Measurements from ENCODE around the gene TBKBP1. TPM values are rescaled to one million over a fixed set of nuclear protein-coding genes. Genes with fewer than 3 reads are reported as not detected.
A peak's percentile ranks its signal among the peaks of the same experiment; 100 is the strongest.
"Not testable (repeated sequence)": the region's sequence is repeated elsewhere in the genome, so short reads cannot be mapped to it uniquely, and the experiment has no call there.

The TBKBP1 gene
- total RNA-seq, 2 experiments from 2014 or later = 11.3 to 13.0 TPM

- H3K4me1 Mint-ChIP-seq (ENCODE audit: low read depth) = peaks cover 39% of the 10 kb centered on the region
- ChIA-PET POLR2A (interaction anchor here (0.9 to 2.3 kb wide), 3 partner anchors 9 to 27 kb away, joined by 3 to 9 read pairs (median 6); no protein-coding TSS in a partner anchor), CTCF (interaction anchor here (1.3 to 5.4 kb wide), 4 partner anchors 10 to 108 kb away, joined by 4 to 47 read pairs (median 6); no protein-coding TSS in a partner anchor)
- no peak for DNase-seq
- intact Hi-C loops (cut with micrococcal nuclease) = no loop called here
- no peaks in the 10 kb centered on the region for H3K9me3 Mint-ChIP-seq
- H3K4me3 Mint-ChIP-seq = no peak overlapping the region
- H3K27ac Mint-ChIP-seq = no peak overlapping the region
- no peaks in the 10 kb centered on the region for H3K27me3 Mint-ChIP-seq
- peaks cover 83% of the 10 kb centered on the region for H3K36me3 Mint-ChIP-seq
These were observed 15.8 kb upstream of the TBKBP1 start for GRCh38 chr17:47678196-47678595.

GRCh38 chr17:47682138-47682537 is 11.8 kb upstream of the TBKBP1 start:
- H3K36me3 Mint-ChIP-seq = peaks cover 73% of the 10 kb centered on the region
- ChIA-PET POLR2A (interaction anchor here (0.6 to 0.7 kb wide), 2 partner anchors 11 to 39 kb away, joined by 4 to 7 read pairs; no protein-coding TSS in a partner anchor), CTCF (interaction anchor here (1.2 to 5.4 kb wide), 2 partner anchors 16 to 18 kb away, joined by 4 to 47 read pairs; no protein-coding TSS in a partner anchor)
- intact Hi-C loops (cut with micrococcal nuclease) = no loop called here
- no peaks in the 10 kb centered on the region for H3K27me3 Mint-ChIP-seq
- peak overlapping the region; percentile 79 for H3K27ac Mint-ChIP-seq
- H3K4me1 Mint-ChIP-seq (ENCODE audit: low read depth) = peaks cover 19% of the 10 kb centered on the region
- no peaks in the 10 kb centered on the region for H3K9me3 Mint-ChIP-seq
- no peak overlapping the region for H3K4me3 Mint-ChIP-seq
- DNase-seq = no peak

GRCh38 chr17:47682727-47683126 is 11.2 kb upstream of the TBKBP1 start:
- POLR2A ChIA-PET = interaction anchor here (0.6 to 0.7 kb wide), 2 partner anchors 10 to 40 kb away, joined by 4 to 7 read pairs; no protein-coding TSS in a partner anchor
- H3K9me3 Mint-ChIP-seq; DNase-seq; H3K4me3 Mint-ChIP-seq; intact Hi-C loops (cut with micrococcal nuclease); H3K27me3 Mint-ChIP-seq: not testable (repeated sequence)
- Mint-ChIP-seq H3K36me3 (peaks cover 68% of the 10 kb centered on the region), H3K27ac (peak overlapping the region; percentile 79), H3K4me1 (ENCODE audit: low read depth) (peaks cover 19% of the 10 kb centered on the region)
- CTCF ChIA-PET = interaction anchor here (1.2 to 5.4 kb wide), 2 partner anchors 15 to 19 kb away, joined by 4 to 47 read pairs; no protein-coding TSS in a partner anchor

DNA sequence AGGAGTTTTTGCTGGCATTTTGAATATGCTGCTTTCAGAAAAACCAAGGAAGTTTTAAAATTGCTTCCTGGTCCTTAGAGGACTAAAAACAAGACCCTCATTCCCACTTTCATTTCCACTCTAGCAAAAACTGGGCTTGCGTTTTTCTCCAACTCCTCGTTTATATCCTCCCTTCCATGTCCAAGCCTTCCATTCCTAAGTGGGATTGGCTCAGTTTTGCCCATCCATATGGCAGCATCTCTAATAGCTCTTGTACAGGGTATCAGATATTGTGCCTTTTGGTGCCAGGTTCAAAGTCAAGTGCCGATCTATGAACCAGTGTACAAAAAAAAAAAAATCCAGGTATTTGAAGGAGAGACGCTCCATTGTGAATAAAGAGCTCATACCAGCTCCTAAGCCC is 9.9 kb upstream of the TBKBP1 start:
- peak overlapping the region; percentile 33 for H3K27ac Mint-ChIP-seq
- POLR2A ChIA-PET = interaction anchor here (0.9 to 1.0 kb wide), 2 partner anchors 20 to 28 kb away, joined by 5 to 7 read pairs; no protein-coding TSS in a partner anchor

DNA sequence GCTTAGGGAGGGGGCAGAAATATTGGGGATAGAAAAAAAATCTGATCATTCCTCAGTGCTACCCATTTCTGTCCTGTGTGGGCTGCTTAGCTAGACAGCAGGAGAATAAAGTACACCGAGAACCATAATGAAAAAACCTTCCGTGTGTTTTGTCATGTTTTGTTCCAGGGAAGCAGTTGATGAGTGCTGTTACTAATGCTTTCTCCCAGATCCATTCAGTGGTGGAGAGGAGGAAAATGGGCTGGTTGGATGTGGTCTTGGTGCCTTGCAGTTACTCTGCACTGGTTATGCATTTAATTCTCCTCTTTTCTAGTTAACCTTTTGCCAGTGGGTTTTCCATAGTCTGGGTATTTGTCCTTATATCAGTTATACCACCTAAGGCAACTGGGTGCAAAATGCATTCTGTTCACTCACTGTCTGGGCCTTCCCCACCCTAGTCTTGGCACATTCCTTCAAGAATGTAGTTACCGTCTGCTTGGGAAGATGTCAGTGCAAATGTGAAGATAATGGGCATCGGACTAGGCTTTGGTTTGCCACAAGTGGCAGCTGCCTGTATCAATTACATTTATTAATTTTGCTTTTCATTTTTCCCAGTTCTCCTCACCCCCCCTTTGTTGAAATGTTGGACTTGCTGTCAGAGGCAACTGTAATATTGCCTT is 9.3 kb upstream of the TBKBP1 start:
- Mint-ChIP-seq H3K36me3 (peaks cover 56% of the 10 kb centered on the region), H3K4me1 (ENCODE audit: low read depth) (peaks cover 19% of the 10 kb centered on the region), H3K27ac (peak overlapping the region; percentile 33), H3K4me3 (no peak overlapping the region), H3K27me3 (no peaks in the 10 kb centered on the region), H3K9me3 (no peaks in the 10 kb centered on the region)
- DNase-seq = no peak
- intact Hi-C loops (cut with micrococcal nuclease) = no loop called here
- ChIA-PET CTCF (interaction anchor here (1.0 to 1.8 kb wide), 2 partner anchors 13 to 106 kb away, joined by 3 to 7 read pairs; no protein-coding TSS in a partner anchor), POLR2A (interaction anchor here (0.9 to 1.0 kb wide), 2 partner anchors 21 to 28 kb away, joined by 5 to 7 read pairs; no protein-coding TSS in a partner anchor)

More for the DNA sequence above, 9.9 kb upstream of the TBKBP1 start:
- CTCF ChIA-PET = interaction anchor here (1.0 to 1.8 kb wide), 2 partner anchors 13 to 106 kb away, joined by 3 to 7 read pairs; no protein-coding TSS in a partner anchor
- peaks cover 19% of the 10 kb centered on the region for H3K4me1 Mint-ChIP-seq (ENCODE audit: low read depth)
- no peaks in the 10 kb centered on the region for H3K9me3 Mint-ChIP-seq
- H3K4me3 Mint-ChIP-seq = no peak overlapping the region
- H3K36me3 Mint-ChIP-seq = peaks cover 59% of the 10 kb centered on the region
- no peak for DNase-seq
- H3K27me3 Mint-ChIP-seq = no peaks in the 10 kb centered on the region
- intact Hi-C loops (cut with micrococcal nuclease) = no loop called here

DNA sequence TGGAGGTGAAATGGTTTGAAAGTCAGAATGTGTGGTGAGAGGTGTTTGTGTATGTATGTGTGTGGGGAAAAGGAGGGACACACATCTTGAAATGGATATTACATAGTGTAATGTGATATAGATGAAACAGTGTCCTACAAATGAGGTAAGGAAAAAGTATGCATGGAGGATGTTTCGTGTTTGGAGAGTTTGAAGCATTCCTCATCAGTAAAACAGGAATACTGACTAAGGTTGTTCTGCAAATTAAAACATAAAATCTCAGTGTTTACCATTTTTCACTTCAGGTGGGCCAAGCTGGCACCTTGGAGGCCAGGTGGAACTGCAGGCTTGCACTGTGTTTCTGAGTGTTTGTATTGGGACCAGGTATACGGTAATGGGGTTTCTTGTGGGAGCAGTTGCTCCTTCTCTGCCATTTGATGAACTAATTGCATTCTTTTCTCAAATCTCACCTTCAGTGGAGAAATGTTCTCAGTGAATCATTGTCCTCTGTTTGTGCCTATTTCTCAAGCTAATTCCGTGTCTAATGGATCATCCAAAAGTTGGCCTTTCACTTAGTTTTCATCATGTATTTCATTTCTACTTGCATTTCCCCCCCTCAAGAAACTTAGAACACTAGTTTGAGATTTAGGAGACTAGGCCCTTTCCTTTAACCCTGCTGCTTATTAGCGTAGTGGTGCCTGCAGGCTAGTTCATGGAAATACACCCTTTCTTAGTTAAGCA is 8.2 kb upstream of the TBKBP1 start:
- H3K27ac Mint-ChIP-seq = peak overlapping the region; percentile 54

GRCh38 chr17:47686276-47686635 is 7.7 kb upstream of the TBKBP1 start:
- H3K36me3 Mint-ChIP-seq = peaks cover 43% of the 10 kb centered on the region
- no peaks in the 10 kb centered on the region for H3K27me3 Mint-ChIP-seq
- H3K4me3 Mint-ChIP-seq = no peak overlapping the region
- intact Hi-C loops (cut with micrococcal nuclease) = no loop called here
- ChIA-PET CTCF (no interaction called here), POLR2A (interaction anchor here (1.7 kb wide), 1 partner anchor 9 kb away, joined by 6 read pairs; no protein-coding TSS in a partner anchor)
- no peaks in the 10 kb centered on the region for H3K9me3 Mint-ChIP-seq
- H3K27ac Mint-ChIP-seq = no peak overlapping the region
- no peak for DNase-seq
- peaks cover 27% of the 10 kb centered on the region for H3K4me1 Mint-ChIP-seq (ENCODE audit: low read depth)

More for the DNA sequence above, 8.2 kb upstream of the TBKBP1 start:
- ChIA-PET POLR2A (no interaction called here), CTCF (no interaction called here)
- H3K36me3 Mint-ChIP-seq = peaks cover 46% of the 10 kb centered on the region
- peaks cover 27% of the 10 kb centered on the region for H3K4me1 Mint-ChIP-seq (ENCODE audit: low read depth)
- H3K9me3 Mint-ChIP-seq = no peaks in the 10 kb centered on the region
- intact Hi-C loops (cut with micrococcal nuclease) = no loop called here
- DNase-seq = no peak
- H3K27me3 Mint-ChIP-seq = no peaks in the 10 kb centered on the region
- no peak overlapping the region for H3K4me3 Mint-ChIP-seq

DNA sequence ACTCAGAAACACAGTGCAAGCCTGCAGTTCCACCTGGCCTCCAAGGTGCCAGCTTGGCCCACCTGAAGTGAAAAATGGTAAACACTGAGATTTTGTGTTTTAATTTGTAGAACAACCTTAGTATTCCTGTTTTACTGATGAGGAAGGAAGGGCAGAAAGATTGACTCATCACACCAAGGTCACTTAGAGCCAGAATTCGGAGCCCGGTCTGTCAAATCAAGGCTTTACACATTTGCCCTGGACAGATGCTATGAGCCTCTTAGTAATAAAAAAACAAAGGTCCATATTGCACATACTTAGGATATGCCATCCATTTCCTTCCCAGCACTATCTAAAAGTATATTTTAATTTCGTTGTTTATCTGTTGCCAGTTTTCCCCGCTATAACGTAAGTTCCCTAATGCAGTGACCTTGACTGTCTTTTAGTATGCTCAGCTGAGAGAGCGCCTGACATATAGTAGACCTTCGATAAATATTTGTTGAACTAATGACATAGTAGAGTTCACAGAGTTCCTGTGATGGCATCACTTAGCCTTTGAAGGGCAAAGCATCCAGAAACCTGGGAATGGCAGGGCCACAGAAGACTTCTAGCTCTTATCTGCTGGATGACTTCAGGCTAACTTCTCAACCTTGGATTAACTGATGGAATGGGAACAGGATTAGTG is 7.2 kb upstream of the TBKBP1 start:
- no peak overlapping the region for H3K4me3 Mint-ChIP-seq
- no peak overlapping the region for H3K27ac Mint-ChIP-seq
- H3K27me3 Mint-ChIP-seq = no peaks in the 10 kb centered on the region
- H3K36me3 Mint-ChIP-seq = peaks cover 41% of the 10 kb centered on the region
- POLR2A ChIA-PET = interaction anchor here (0.7 to 1.7 kb wide), 5 partner anchors 9 to 55 kb away, joined by 3 to 6 read pairs (median 3); no protein-coding TSS in a partner anchor
- CTCF ChIA-PET = interaction anchor here (0.6 to 1.8 kb wide), 4 partner anchors 13 to 46 kb away, joined by 4 to 6 read pairs (median 4); partner anchors contain the start of gene TBX21
- H3K9me3 Mint-ChIP-seq = no peaks in the 10 kb centered on the region
- H3K4me1 Mint-ChIP-seq (ENCODE audit: low read depth) = peaks cover 30% of the 10 kb centered on the region
- intact Hi-C loops (cut with micrococcal nuclease) = no loop called here
- DNase-seq = no peak

- POLR2A ChIA-PET = interaction anchor here (0.7 to 1.7 kb wide), 8 partner anchors 9 to 55 kb away, joined by 3 to 6 read pairs (median 4); partner anchors contain the start of gene TBX21
These were observed 6.7 kb upstream of the TBKBP1 start for GRCh38 chr17:47687328-47687690.

GRCh38 chr17:47687748-47688147 is 6.2 kb upstream of the TBKBP1 start:
- no peak overlapping the region for H3K27ac Mint-ChIP-seq
- ChIA-PET POLR2A (interaction anchor here (0.7 to 1.7 kb wide), 8 partner anchors 9 to 54 kb away, joined by 3 to 6 read pairs (median 4); partner anchors contain the start of gene TBX21), CTCF (interaction anchor here (0.8 to 1.8 kb wide), 7 partner anchors 9 to 114 kb away, joined by 4 to 6 read pairs (median 5); partner anchors contain the start of gene TBX21)
- no peak overlapping the region for H3K4me3 Mint-ChIP-seq
- intact Hi-C loops (cut with micrococcal nuclease) = no loop called here
- H3K4me1 Mint-ChIP-seq (ENCODE audit: low read depth) = peaks cover 30% of the 10 kb centered on the region
- DNase-seq = no peak
- H3K36me3 Mint-ChIP-seq = peaks cover 32% of the 10 kb centered on the region
- no peaks in the 10 kb centered on the region for H3K9me3 Mint-ChIP-seq
- H3K27me3 Mint-ChIP-seq = no peaks in the 10 kb centered on the region

More at GRCh38 chr17:47687328-47687690, 6.7 kb upstream of the TBKBP1 start:
- peaks cover 36% of the 10 kb centered on the region for H3K36me3 Mint-ChIP-seq
- DNase-seq = no peak
- CTCF ChIA-PET = interaction anchor here (0.6 to 1.8 kb wide), 8 partner anchors 9 to 114 kb away, joined by 4 to 6 read pairs (median 5); partner anchors contain the start of gene TBX21
- peaks cover 30% of the 10 kb centered on the region for H3K4me1 Mint-ChIP-seq (ENCODE audit: low read depth)
- intact Hi-C loops (cut with micrococcal nuclease) = no loop called here
- no peak overlapping the region for H3K4me3 Mint-ChIP-seq
- no peaks in the 10 kb centered on the region for H3K9me3 Mint-ChIP-seq
- H3K27ac Mint-ChIP-seq = no peak overlapping the region
- H3K27me3 Mint-ChIP-seq = no peaks in the 10 kb centered on the region

- ChIA-PET POLR2A (no interaction called here), CTCF (interaction anchor here (0.8 to 1.6 kb wide), 4 partner anchors 9 to 100 kb away, joined by 3 to 5 read pairs (median 4); partner anchors contain the start of gene TBX21)
- peaks cover 38% of the 10 kb centered on the region for H3K4me1 Mint-ChIP-seq (ENCODE audit: low read depth)
- H3K27ac Mint-ChIP-seq = no peak overlapping the region
- DNase-seq = peak; percentile 54
- intact Hi-C loops (cut with micrococcal nuclease) = no loop called here
- no peaks in the 10 kb centered on the region for H3K27me3 Mint-ChIP-seq
- no peaks in the 10 kb centered on the region for H3K9me3 Mint-ChIP-seq
- peaks cover 12% of the 10 kb centered on the region for H3K36me3 Mint-ChIP-seq
- no peak overlapping the region for H3K4me3 Mint-ChIP-seq
These were observed 3.8 kb upstream of the TBKBP1 start for GRCh38 chr17:47690121-47690520.
